ENCODE measurements around the gene KRT73.

KRT73 gene

DNA sequence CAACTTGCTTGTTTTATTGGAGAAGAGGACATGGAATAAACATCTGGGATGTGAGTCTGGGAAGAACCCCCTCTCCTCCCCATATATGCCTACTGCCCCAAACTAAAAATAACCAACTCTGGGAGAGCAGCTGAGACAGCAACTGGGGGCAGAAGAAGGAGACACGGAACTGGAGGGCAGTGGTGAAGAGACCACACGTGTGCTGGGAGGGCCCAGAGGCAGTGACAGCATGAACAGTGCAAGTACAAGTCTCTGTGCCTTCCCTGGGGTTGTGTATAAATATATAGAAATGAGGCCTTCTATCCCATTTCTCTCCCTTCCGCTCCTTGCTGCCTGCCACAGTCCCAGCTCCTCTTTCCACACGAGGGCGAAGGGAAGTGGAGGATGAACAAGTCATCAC is 4.0 kb upstream of the KRT73 start:
- DNase-seq (ENCODE audit: low read depth in 2 of 2, low spot score in 1 of 2): no peak

DNA sequence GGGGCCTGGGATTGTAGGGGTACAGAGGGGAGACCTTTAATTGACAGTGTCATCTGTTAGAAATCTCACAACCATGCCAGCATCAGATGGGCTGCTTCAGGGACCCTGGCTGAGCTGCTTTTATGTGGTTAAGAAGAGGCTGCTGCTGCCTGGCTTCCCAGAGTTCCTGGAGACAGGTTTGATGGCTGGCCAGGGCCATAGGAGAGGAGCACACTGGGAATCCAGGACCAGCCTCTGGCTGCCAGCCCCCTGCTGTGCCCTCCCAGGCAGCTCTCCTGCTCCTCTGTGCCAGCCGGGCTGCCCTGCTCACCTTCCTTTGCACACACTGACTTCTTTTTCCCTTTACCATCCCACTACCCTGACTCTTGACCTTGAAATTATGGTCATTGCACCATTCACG is 507 bp upstream of the KRT73 start:
- DNase-seq (ENCODE audit: low read depth in 2 of 2, low spot score in 1 of 2): no peak

DNA sequence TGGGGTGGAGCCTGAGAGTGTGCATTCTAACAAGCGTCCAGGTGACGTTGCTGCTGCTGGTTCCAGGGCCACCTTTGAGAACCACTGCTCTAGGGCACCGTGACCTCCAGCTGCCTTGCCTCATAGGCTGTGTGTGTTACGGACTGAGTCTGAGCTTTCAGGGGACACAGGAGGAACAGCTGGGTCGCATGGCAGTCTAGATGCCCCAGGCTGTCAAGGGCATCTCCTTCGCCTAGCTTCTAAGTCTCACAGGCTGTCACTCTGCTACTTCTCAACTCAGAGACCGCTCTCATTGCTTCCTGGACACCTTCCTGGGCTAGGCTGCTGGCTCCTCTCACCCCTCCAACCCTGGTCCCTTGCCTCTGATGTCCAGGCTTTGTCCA is 965 bp downstream of the KRT73 start:
- DNase-seq (ENCODE audit: low read depth in 2 of 2, low spot score in 1 of 2): no peak

DNA sequence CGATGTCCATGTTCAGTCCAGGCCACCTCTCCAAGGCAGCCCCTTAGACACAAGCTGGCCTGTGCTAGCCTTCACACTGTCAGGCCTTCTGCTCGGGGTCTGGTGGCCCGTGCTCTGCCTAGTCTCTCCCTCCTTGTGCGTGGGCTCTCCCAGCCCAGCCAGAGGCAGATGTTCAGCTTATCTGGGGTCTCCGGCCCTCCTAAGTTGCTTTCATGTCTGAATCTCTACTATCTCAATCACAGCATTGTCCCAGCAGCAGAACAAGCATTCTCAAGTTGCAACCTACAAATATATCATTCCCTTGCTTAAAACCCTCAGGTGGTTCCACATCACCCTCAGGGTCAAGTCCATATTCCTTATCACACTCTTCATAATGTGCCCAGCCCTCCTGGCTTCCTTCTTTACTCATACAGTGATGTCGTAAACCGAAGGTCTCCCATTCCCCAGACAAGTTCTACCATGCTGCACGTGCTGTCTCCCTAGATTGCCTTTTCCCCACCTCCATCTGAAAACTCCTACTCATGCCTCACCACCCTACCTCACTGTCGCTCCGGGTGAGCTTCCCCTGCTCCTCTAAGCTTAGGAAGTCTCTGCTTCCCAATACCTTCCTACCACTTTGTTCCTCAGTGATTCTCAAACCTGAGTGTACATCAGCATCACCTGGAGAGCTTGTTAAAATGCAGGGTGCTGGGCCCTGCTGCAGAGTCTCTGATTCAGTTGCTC is 1.5 kb downstream of the KRT73 start:
- DNase-seq (ENCODE audit: low read depth in 2 of 2, low spot score in 1 of 2): no peak

- DNase-seq (ENCODE audit: low read depth in 2 of 2, low spot score in 1 of 2): no peak
Observed at GRCh38 chr12:52615912-52616311, 2.4 kb downstream of the KRT73 start.

DNA sequence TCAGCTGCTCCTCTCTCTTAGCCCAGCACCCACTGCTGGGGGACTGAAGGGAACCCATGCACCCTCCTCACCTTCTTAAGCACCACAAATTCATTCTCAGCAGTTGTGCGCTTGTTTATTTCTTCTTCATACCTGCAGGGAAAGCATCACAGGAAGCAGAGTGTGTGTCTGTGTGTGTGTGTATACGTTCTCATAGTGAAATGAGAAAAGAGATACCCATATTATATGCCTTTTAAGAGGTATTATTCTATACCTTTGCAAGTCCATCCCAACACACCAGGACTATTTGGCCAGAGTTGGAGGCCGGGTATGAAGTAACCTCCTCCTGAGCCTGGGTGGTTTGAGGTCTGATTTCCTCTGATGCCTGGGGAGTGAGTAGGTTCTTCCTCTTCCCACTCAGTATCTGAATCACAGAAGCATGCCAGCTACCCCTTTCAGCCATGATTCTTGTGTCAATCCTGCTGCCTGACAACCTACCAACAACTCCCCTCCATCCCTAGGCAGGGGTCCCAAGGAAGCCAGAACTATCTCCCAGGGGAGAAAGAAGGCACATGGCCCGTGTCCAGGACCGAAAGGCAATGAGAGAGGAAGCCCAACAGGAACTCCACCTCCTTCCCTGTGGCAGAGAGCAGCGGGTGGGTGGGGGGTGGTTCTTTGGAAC is 3.0 kb downstream of the KRT73 start:
- no peak for DNase-seq (ENCODE audit: low read depth in 2 of 2, low spot score in 1 of 2)

DNA sequence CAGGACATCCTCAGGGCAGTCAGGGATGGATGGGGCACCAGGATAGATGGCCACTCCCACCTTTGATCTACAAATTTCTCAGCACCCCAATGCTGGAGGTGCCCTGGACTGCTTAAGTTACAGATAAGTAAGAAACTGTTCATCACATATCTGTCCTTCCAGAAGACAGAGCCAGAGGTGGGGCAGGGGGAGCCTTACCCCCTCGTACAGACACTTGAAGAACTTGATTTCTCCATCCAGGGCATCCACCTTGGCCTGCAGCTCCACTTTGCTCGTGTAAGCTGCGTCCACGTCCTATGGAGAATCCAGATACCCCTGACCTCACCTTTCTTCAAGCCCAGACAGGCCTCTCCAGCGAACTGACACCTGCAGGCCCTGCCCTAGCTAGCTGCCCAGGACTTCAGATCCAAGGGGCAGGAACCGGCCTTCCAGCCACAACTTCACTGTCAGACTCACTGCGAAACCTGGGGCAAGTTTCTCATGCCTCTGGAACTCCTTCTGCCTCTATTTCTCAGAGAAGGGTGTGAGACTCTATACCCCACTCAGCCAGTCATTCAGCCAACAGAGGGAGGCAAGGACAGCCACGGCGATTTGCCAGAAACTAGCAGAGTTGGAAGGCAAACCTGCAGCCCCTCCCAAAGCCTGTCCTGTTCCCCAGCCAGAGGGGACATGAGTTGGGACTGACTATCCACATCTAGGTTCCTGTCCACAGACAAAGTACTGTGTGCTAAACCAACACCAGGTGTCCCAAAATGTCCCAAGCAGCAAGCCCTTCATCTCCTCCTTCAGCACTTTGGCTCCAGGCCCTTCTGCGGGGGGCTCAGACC is 3.8 kb downstream of the KRT73 start:
- DNase-seq (ENCODE audit: low read depth in 2 of 2, low spot score in 1 of 2): no peak

DNA sequence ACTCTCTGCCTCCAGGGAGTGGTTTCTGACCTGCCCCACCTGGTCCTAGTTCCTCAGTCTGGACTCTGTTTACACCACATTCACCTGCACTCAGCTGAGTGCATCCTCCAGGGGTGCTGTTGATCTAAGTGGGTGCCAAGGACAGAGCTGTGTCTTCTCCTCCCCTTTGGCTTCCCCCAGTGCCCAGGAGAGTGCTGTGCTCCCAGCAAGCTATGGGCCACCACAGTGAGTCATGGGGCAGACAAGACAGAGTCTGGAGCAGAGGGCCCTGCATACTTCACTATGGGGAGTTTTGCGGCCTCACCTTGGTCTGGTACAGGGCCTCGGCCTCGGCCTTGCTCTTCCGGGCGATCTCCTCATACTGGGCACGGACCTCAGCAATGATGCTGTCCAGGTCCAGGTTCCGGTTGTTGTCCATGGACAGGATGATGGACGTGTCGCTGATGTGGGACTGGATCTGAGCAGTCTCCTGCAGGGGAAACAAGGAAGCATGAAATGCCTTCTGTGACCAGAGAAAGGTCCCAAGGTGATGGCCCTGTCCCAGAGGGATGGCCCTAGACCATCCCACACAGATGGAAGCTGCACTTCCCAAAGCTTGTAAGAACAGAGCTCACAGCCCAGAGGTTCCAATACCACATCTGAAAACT is 4.9 kb downstream of the KRT73 start:
- DNase-seq (ENCODE audit: low read depth in 2 of 2, low spot score in 1 of 2): no peak

- DNase-seq (ENCODE audit: low read depth in 2 of 2, low spot score in 1 of 2): no peak
Observed at GRCh38 chr12:52612431-52613383, 5.7 kb downstream of the KRT73 start.

- DNase-seq (ENCODE audit: low read depth in 2 of 2, low spot score in 1 of 2): no peak
Observed at GRCh38 chr12:52611080-52611468, 7.3 kb downstream of the KRT73 start.

DNA sequence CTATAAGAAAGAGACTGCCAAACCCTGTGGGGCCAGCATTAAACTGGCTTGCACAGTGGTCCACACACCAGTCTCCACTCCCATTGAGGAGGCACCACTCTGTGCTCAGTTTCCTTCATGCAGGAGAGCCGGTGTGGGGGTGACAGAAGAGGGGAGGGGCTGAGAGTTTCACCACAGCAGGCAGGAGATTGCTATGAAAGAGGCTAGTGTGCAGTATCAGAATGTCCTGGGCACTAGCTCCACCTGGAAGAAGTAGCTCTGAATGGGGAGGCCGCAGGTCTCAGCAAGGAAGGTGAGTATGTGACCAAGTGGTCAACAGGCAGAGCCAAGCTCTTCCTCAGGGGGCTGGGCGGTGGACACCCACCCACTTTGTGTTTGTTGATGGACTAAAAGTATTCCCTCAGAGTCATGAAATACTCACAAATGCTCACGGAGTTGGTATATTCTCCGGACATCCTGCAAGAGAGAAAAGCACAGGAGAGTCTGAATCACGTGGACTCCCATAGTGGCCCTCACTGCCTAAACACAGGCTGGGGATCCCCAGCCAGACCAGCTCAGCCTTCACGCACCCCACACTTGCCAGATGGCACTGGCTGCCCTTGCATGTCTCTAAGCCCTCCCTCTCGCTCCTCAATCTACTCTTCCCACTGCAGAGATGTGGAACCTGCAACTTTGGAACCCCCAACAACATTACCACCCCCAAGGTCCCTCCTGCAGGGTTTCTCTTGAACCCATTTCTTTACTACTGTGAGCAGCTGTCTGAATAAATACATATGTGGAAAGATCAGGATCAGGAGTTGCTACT is 9.3 kb downstream of the KRT73 start:
- DNase-seq (ENCODE audit: low read depth in 2 of 2, low spot score in 1 of 2): no peak

GRCh38 chr12:52608161-52608560 is 10.2 kb downstream of the KRT73 start:
- DNase-seq (ENCODE audit: low read depth in 2 of 2, low spot score in 1 of 2): no peak

GRCh38 chr12:52607314-52607713 is 11.0 kb downstream of the KRT73 start:
- DNase-seq (ENCODE audit: low read depth in 2 of 2, low spot score in 1 of 2): no peak

GRCh38 chr12:52606581-52607218 is 11.7 kb downstream of the KRT73 start:
- no peak for DNase-seq (ENCODE audit: low read depth in 2 of 2, low spot score in 1 of 2)

GRCh38 chr12:52606096-52606495 is 12.3 kb downstream of the KRT73 start:
- DNase-seq (ENCODE audit: low read depth in 2 of 2, low spot score in 1 of 2): no peak

- no peak for DNase-seq (ENCODE audit: low read depth in 2 of 2, low spot score in 1 of 2)
Observed at GRCh38 chr12:52605542-52605941, 12.8 kb downstream of the KRT73 start.

- DNase-seq (ENCODE audit: low read depth in 2 of 2, low spot score in 1 of 2): no peak
Observed at GRCh38 chr12:52604859-52605258, 13.5 kb downstream of the KRT73 start.

- DNase-seq (ENCODE audit: low read depth in 2 of 2, low spot score in 1 of 2): no peak
Observed at GRCh38 chr12:52603314-52603713, 15.0 kb downstream of the KRT73 start.

DNA sequence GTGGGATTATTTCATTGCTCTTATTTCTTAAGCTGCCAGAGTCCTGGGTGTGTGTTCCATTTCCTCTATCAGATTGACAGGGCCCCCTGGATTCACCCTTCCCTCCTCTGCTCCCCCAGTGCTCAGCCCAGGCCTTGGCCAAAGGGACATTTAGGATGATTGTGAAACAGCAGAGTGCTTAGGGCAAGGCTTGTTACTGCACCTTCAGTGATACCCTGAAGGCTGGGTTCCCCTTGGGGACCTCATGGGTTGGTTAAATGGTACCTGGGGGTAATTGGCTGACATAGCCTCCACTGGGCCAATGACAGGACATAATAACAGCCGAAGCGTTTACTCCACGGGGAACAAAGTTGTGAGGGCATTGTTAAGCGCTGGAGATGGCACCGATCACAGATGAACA is 15.8 kb downstream of the KRT73 start:
- DNase-seq (ENCODE audit: low read depth in 2 of 2, low spot score in 1 of 2): no peak

Measured in stimulated activated CD8-positive, alpha-beta memory T cell treated with anti-CD3 and anti-CD28 coated beads, Interleukin-4, amount 100 ng/mL, for 4 hours (primary cell).